ENCODE measurements around the gene ENTHD1.
A peak's percentile ranks its signal among the peaks of the same experiment; 100 is the strongest.
"Not testable (repeated sequence)": the region's sequence is repeated elsewhere in the genome, so short reads cannot be mapped to it uniquely, and the experiment has no call there.

The ENTHD1 gene

DNA sequence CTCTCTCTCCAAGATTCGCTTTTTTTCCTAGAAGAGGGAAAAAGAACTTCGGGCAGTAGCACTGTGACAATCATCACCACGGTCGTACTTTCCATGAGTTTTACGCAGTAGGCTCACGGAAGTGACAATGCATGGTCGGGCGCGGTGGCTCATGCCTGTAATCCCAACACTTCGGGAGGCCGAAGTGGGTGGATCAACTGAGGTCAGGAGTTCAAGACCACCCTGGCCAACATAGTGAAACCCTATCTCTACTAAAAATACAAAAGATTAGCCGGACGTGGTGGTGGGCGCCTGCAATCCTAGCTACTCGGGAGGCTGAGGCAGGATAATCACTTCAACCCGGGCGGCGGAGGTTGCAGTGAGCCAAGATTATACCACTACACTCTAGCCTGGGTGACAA, 30.7 kb upstream of the ENTHD1 start:
- DNase-seq: no peak

- DNase-seq: no peak
Measured at GRCh38 chr22:39923696-39924095, 30.1 kb upstream of the ENTHD1 start.

DNA sequence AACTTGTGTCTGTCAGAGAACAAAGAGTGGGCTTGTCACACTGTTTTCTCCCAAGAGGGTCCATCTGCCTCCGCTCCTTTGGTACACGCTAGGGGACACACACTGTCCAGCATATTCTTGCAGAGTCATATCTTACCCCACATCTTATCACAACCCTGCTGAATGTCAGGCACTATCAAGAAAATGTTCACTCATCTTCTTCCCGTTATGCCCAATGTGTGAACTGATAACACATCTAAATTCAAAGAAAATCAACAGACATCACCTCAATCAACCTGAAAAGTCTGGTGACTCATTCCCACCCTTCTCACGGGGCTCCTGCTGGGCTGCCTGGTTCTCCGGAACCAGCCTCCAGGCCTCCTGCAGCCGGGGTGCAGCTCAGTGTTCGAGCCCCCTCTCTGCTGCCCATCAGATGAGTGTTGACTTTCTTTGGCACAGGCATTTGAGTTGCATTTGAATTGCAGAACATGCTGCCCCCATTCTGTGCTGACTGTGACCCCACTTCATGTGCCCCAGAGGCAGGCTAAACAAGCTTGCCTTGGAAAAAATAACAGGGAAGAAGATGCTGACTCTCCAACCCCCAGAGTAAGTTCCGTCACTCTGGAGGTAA, 26.7 kb upstream of the ENTHD1 start:
- no peak for DNase-seq

- no peak for DNase-seq
Measured at GRCh38 chr22:39917776-39918495, 24.4 kb upstream of the ENTHD1 start.

- DNase-seq: no peak
Measured at GRCh38 chr22:39917197-39917643, 23.7 kb upstream of the ENTHD1 start.

- no peak for DNase-seq
Measured at GRCh38 chr22:39916496-39916895, 22.9 kb upstream of the ENTHD1 start.

DNA sequence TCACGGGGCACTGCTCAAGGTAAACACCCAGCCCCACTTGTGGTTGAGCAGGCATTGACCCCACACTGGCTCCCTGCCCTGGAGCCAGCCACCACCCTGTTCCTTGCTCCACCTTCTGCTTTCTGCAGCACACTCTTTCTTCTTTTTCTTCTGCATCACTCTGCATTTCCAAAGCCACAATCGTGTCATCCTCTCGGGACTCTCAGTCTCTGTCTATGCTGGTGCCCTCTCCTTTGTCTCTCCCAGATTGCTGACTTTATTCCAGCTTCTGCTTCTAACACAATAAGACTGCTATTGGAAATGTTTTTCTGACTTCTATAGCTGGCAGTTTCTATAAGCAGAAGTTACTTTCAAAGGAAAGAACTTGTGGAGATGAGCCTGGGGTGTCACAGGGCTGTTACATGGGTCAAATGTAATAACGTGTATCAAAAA, 21.8 kb upstream of the ENTHD1 start:
- DNase-seq: no peak

GRCh38 chr22:39914584-39914983, 21.0 kb upstream of the ENTHD1 start:
- DNase-seq: no peak

- DNase-seq: no peak
Measured at GRCh38 chr22:39913886-39914285, 20.3 kb upstream of the ENTHD1 start.

- no peak for DNase-seq
Measured at GRCh38 chr22:39913321-39913720, 19.8 kb upstream of the ENTHD1 start.

DNA sequence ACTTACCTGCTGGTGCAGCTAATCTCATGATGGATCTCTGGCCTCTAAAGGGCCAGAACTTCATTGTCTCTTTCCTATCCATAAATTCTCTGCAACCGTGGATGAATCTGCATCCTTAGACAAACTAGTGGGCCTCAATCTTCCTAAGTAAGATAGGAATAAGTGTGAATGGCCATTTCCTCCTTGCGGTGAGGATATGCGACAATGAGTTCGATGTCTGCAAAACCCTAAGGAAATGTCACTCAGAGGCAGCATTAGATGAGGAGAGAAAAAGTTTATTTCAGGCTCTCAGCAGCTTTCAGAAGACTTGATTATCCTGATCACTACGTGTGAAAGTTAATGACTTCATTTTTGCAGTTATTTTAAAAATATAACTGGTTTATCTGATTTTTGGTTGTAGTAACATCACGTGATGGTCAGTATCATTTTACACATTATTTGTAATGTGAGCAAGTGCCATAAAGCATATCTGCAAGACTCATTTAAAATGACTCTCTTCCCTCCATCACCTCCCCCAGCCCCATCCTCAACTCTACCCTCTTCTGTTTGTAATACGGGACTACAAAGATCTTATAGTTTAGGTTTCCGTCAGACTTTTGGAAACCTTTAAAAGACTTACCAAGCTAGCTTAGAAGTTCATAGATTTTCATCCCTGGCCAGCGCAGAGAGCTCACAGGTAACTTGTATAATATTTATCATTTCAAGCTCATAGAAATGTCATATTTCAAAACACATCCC, 17.5 kb upstream of the ENTHD1 start:
- DNase-seq: no peak

- no peak for DNase-seq
Measured at GRCh38 chr22:39908737-39909136, 15.2 kb upstream of the ENTHD1 start.

GRCh38 chr22:39908136-39908535, 14.6 kb upstream of the ENTHD1 start:
- no peak for DNase-seq

GRCh38 chr22:39907605-39908097, 14.1 kb upstream of the ENTHD1 start:
- no peak for DNase-seq

DNA sequence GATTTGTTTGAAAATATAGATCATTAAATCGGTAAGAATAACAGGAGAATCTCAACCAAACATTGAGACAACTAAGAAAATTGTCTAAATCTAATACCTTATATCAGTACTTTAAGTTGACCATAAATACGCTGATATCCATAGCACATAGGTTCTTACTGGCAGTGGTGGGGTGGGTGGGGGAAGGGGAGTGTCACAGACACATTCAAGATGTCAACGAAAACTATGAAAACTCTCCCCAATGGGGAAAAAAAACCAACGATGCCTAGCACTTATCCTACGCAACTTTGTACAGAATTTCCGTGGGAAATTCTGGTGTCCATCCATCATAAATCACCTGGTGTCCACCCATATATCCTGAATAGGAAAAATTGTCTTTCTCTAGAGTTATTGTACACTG, 13.5 kb upstream of the ENTHD1 start:
- no peak for DNase-seq

DNA sequence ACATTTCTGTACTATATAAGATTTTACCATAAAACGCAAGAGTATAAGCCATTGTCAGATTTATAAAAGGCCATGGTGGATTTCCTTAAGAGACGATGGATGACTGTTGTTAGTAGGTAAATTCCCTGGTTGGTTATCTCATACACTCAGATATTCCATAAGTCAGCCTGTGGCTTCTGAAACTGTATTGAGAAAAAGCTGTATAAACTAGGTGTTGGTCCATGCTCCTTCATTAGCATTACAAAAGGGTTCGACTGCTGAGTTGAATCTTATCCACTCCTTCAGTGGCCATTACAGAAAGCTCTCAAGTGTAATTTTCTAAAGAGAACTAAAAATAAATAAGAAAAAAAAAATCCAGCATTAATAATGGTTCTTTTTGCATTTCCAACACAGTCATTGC, 12.6 kb upstream of the ENTHD1 start:
- DNase-seq: no peak

DNA sequence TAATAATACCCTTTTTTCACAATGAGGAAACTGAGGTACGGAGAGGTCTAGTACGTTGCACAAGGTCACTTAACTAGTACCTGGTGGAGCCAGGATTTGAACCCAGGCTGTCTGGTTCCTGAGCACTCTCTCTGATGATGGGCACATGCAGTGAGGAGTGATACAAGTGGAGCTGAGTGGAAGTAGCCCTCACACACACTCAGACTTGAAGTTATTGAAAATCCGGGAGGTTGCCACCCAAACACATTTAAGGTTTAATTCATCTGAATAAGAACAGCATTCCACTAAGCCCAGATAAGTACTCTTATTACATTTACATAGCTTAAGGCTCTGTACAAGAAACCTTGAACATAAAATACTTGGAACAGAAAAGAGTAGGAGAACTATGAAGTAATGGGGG, 12.1 kb upstream of the ENTHD1 start:
- no peak for DNase-seq

DNA sequence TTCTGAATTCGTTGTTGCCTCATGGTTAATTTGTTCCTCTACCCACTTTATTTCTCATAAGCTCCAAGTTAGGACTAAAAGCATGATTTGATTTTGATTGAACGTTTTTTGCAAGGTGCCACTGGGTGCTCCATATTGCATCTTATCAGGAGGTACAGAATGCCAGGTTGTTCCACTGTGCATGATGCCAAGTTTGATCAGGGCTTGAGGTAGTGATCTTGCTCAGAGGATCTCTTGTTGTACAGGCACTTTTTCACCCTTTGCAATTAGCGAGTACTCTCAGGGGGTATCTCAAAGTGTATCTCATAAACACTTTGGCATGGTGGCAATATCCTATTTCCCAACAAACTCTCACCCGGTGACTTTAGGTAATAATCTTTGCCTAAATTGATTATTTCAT, 11.3 kb upstream of the ENTHD1 start:
- DNase-seq: no peak

DNA sequence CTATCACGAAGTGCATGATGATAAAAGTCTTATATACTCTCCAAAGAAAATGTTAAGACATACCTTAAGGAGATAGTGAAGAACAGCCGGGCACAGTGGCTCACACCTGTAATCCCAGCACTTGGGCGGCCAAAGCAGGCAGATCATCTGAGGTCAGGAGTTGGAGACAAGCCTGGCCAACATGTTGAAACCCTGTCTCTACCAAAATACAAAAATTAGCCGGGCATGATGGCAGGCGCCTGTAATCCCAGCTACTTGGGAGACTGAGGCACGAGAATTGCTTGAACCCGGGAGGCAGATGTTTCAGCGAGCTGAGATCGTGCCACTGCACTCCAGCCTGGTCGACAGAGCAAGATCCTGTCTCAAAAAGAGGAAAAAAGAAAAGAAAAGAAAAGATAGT, 10.5 kb upstream of the ENTHD1 start:
- not testable (repeated sequence) for DNase-seq

DNA sequence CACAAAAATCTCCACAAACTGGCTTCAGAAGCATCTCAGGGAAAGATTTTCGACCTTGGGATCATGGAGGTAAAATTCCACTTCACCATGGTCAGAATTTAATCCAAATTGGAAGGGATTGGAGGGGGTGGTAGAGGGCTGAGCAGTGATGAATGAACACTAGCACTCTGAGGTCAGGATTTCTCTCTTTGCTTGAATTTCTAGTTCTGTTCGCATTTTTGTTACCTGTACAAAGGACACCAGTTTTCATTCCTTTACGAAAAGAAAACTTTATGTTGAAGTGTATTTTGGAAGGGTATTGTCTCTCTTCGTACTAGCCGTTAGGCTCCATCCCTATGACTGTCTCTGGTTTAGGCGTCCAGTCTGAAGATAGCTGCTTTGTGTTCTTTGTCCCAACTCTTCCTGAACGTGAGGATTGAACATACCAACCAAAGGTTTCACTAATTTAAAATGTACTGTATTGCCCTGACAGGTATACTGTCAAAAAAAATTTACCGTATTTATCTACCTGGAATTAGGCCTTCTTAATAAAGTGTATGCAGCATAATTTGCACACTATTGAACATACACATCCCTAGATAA, 8.1 kb upstream of the ENTHD1 start:
- DNase-seq: no peak

DNA sequence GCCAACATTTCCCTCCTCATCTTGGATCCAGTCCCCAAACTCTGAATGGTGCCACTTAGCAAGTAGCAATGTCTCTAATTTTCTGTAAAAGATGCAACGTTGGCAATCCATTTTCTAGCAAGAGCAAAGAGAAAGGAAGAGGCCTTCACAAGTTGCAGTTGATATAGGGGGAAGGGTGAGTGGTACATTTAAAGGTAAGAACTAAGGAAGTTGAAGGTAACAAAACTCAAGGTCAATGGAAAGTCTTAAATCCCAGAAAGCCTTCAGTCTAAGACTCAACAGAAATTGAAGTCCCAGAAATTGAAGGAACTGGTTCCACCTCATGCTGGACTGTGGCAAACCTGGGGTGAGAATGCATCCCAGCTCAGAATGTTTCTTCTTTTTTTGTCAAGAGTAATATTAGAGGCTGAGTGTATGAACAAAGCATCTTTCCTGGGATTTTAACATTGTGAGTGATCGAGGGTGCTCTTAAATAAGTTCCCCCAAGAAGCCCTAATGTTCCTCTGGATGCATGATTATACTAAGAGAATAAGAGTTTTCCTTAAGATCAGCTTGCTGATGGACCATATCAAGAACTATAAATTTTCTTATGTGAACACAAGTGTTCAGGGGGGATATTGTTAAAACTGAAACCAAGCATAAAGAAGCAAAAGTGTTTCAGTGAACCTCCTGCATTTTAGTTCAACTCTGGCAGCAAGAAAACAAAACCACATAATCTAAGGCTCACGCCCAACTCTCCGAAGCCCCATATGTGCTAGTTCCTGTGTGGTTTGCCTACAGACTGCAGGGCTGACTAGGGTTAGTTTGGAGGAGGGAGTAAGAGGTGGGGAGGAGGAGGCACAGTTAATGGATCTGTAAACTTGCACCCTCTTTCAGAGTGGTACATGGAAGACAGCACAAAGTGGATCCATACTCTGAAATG, 7.0 kb upstream of the ENTHD1 start, which contains the start of gene GRAP2:
Gene GRAP2, plus strand, starts transcription at position 779 of the 922 bp plus-strand sequence. CDS start 46,023 bp downstream, outside the sequence.
- DNase-seq: peak in 2 of 4 experiments; percentile 29 to 38

- DNase-seq: no peak
Measured at GRCh38 chr22:39898997-39899396, 5.4 kb upstream of the ENTHD1 start.

Measured in activated naive CD4-positive, alpha-beta T cell (primary cell).